Right cardiac atrium (tissue), 5 donors: ENCODE data around the gene MPO. TPM values are rescaled to one million over a fixed set of nuclear protein-coding genes. Genes with fewer than 3 reads are reported as not detected.

Experiments
- ATAC-seq, 2 donors: fragments of 200-7000 bp; cut with Tn5 transposase; one replicate each; pipeline versions ENCODE4 v1.8.0 to v1.9.1; 2020; ENCODE audit warnings: moderate library complexity in 2 of 2, mild to moderate bottlenecking in 1 of 2
- DNase-seq, 3 donors: peaks; one replicate each; pipeline ENCODE4 v3.0.0-alpha.2; 2020
- H3K27ac ChIP-seq: one replicate; pipeline ENCODE4 v1.5.1; 2013; ENCODE audit warnings: mild to moderate bottlenecking, low read length, control low read depth, moderate library complexity
- H3K27me3 ChIP-seq: one replicate; pipeline ENCODE4 v1.6.1; 2013; ENCODE audit not compliant: control insufficient read depth, insufficient read depth
- H3K4me1 ChIP-seq: one replicate; pipeline ENCODE4 v1.6.1; 2013; ENCODE audit warnings: low read length; ENCODE audit not compliant: control insufficient read depth, insufficient read depth
- H3K4me3 ChIP-seq: one replicate; pipeline ENCODE4 v1.5.1; 2013; ENCODE audit warnings: low read length, control low read depth
- H3K9me3 ChIP-seq: one replicate; pipeline ENCODE4 v1.6.1; 2013; ENCODE audit warnings: low read length; ENCODE audit not compliant: control insufficient read depth
- WGBS: extraction: QIAGEN DNeasy Blood & Tissue Kit; methylation state at CpG from one replicate; pipeline ENCODE4 v1.1.7; 2013; 5-methylcytosine and 5-hydroxymethylcytosine counted together
- intact Hi-C, 4 donors: fragments of 100-400 bp; cut with DNase I; formaldehyde crosslinking; loops; one replicate each; pipeline versions ENCODE4 v1.11.0 to v1.14.0; 2022 to 2023
- polyA plus RNA-seq: library from polyadenylated mRNA; stranded (reverse); fragments of 200-250 nt; gene quantifications from one replicate; pipeline ENCODE4 v1.2.3, GENCODE V29; 2013
- total RNA-seq, 4 donors: library from RNA; stranded (reverse); fragmentation: NEBNext Ultra II Directional; extraction: Animal tissue kit (Norgen Biotek cat#: 25700); gene quantifications; one replicate each; pipeline ENCODE4 v1.2.1, GENCODE V29; 2021
- donor health status: healthy with polysubstance abuse.
- donor health status: DM: no; HTN: yes; CAD: no.
- donor health status: DM: no; HTN: no; CAD: no.
- donor health status: DM: no; HTN: yes; CAD: no; lungs with severe emphysema.
- donor health status: DM: yes; HTN: yes; CAD: no.

Gene MPO
- total and polyA plus RNA-seq, 5 donors: 0.06 to 0.50 (median 0.11) TPM

GRCh38 chr17:58303971-58304749 is 23.4 kb upstream of the MPO start:
- H3K4me3 ChIP-seq: no peak overlapping the region
- no peaks in the 10 kb centered on the region for H3K4me1 ChIP-seq
- H3K27me3 ChIP-seq: no peaks in the 10 kb centered on the region
- intact Hi-C loops: loop anchor here in 1 of 4 donors (10.0 kb wide), 1 partner anchor 141 kb away; no protein-coding TSS in a partner anchor
- H3K9me3 ChIP-seq: no peaks in the 10 kb centered on the region
- 39% methylated on average over 10 of the region's 10 CpGs for WGBS
- no peak for DNase-seq
- no peak overlapping the region for H3K27ac ChIP-seq
- peak; percentile 37 to 63 for ATAC-seq

DNA sequence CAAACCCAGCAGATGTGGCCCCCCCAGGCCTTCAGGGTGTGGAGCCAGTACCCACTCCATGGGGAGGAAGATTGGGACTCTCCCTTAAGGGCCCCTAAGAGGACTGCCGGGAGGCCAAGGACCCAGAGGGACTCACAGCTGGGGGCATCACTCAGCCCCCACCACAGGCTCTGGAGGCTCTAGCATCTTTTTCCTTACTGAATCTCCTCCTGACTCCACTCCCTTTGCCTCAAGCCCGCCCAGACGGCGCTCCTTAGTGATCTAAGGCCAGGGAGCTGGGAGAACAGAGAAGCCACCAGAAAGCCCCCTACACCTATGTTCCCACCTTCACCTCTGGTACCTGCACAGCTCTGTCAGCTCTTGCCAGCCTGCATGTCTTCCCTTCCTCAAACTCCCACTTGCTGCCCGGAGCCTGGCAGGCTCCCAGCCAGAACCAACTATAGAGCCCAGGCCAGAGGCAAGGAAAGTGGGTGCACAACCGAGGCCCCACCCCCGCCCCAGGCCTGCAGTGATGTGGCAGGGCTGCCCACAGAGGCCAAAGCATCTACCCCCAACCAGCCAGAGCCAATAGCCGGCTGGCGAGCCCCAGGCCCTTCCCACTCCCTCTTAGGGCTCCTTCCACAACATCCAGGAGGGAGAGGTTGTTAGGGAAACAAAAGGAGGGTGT is 22.3 kb upstream of the MPO start:
- Histone ChIP-seq H3K9me3 (no peaks in the 10 kb centered on the region), H3K4me3 (no peak overlapping the region), H3K27me3 (no peaks in the 10 kb centered on the region), H3K27ac (no peak overlapping the region), H3K4me1 (no peaks in the 10 kb centered on the region)
- intact Hi-C loops: loop anchor here in 1 of 4 donors (10.0 kb wide), 1 partner anchor 142 kb away; no protein-coding TSS in a partner anchor
- no peak for ATAC-seq
- DNase-seq: no peak
- 70% methylated on average over 9 of the region's 9 CpGs for WGBS

GRCh38 chr17:58302171-58302918 is 21.6 kb upstream of the MPO start:
- Histone ChIP-seq H3K4me1 (no peaks in the 10 kb centered on the region), H3K4me3 (no peak overlapping the region), H3K27ac (no peak overlapping the region), H3K9me3 (no peaks in the 10 kb centered on the region), H3K27me3 (no peaks in the 10 kb centered on the region)
- WGBS: 86% methylated on average over 9 of the region's 9 CpGs
- DNase-seq (no peak), ATAC-seq (no peak)
- intact Hi-C loops: loop anchor here in 1 of 4 donors (10.0 kb wide), 1 partner anchor 142 kb away; no protein-coding TSS in a partner anchor

DNA sequence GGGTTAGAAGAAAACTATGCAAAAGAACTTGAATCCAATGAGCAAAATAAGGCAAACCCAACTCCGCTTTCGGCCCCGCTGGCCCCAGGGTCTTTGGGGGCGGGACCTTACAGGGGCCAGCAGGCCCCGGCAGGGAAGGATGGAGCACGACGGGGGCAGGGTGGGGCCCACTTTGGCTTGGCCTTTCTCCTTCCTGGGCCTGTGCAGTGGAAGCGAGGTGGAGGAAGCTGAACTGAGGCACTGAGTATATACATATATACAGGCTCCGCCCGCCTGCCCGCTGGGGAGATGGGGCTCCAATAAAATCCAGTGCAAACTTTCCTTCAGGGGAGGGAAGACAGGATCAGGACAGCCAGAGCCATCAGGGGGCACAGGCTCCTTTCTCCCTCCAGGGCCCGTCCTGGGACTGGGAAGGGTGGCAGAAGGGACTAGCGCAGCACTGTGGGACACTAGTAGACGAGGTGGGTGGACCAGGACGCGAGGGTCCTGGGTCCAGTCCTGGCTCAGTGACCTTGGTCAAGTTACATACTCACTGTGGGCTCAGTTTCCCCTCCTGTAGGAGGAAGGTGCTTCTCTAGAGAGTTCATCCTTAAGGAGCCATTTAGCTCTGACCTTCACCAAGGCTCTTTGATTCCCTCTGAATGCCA is 20.9 kb upstream of the MPO start:
- DNase-seq (no peak), ATAC-seq (no peak)
- Histone ChIP-seq H3K27me3 (no peaks in the 10 kb centered on the region), H3K27ac (no peak overlapping the region), H3K4me1 (no peaks in the 10 kb centered on the region), H3K4me3 (no peak overlapping the region), H3K9me3 (no peaks in the 10 kb centered on the region)
- intact Hi-C loops: loop anchor here in 1 of 4 donors (10.0 kb wide), 1 partner anchor 143 kb away; no protein-coding TSS in a partner anchor
- WGBS: 82% methylated on average over 16 of the region's 16 CpGs

- Histone ChIP-seq H3K27me3 (no peaks in the 10 kb centered on the region), H3K9me3 (no peaks in the 10 kb centered on the region), H3K4me3 (no peak overlapping the region), H3K27ac (no peak overlapping the region), H3K4me1 (no peaks in the 10 kb centered on the region)
- WGBS: 81% methylated on average over 6 of the region's 6 CpGs
- DNase-seq (no peak), ATAC-seq (no peak)
- intact Hi-C loops: loop anchor here in 1 of 4 donors (10.0 kb wide), 1 partner anchor 144 kb away; no protein-coding TSS in a partner anchor
Observed at GRCh38 chr17:58300336-58300735, 19.6 kb upstream of the MPO start.

- no peaks in the 10 kb centered on the region for H3K27me3 ChIP-seq
- no peaks in the 10 kb centered on the region for H3K9me3 ChIP-seq
- no peak overlapping the region for H3K4me3 ChIP-seq
- ATAC-seq (no peak), DNase-seq (no peak)
- intact Hi-C loops: no loop called here
- H3K4me1 ChIP-seq: no peaks in the 10 kb centered on the region
- no peak overlapping the region for H3K27ac ChIP-seq
- 92% methylated on average over 1 of the region's 1 CpG for WGBS
Observed at GRCh38 chr17:58294034-58294433, 13.3 kb upstream of the MPO start.

GRCh38 chr17:58291246-58291645 is 10.5 kb upstream of the MPO start:
- H3K9me3 ChIP-seq: no peaks in the 10 kb centered on the region
- ATAC-seq: no peak
- H3K4me1 ChIP-seq: no peaks in the 10 kb centered on the region
- H3K27ac ChIP-seq: no peak overlapping the region
- no peaks in the 10 kb centered on the region for H3K27me3 ChIP-seq
- WGBS: 78% methylated on average over 5 of the region's 5 CpGs
- no peak overlapping the region for H3K4me3 ChIP-seq
- intact Hi-C loops: no loop called here
- no peak for DNase-seq

DNA sequence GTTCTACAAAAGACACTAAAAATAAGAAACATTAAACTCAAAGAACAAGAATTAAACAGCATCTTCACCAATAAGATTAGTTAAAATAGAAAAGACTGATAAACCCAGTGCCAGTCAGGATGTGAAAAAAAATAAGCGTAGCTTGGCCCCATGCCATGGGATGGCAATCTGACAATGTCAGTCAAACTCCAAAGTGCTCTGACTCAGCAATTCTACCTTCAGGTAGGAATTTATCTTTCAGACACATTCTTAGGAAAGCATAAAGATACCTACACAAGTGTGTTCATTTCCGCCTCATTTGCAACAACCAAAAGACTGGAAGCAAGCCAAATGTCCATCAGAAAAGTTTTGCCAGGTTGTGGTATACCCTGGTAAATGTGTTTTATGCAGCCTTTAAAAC is 9.1 kb upstream of the MPO start:
- ATAC-seq (no peak), DNase-seq (no peak)
- no peak overlapping the region for H3K27ac ChIP-seq
- no peaks in the 10 kb centered on the region for H3K4me1 ChIP-seq
- H3K4me3 ChIP-seq: no peak overlapping the region
- intact Hi-C loops: no loop called here
- H3K9me3 ChIP-seq: no peaks in the 10 kb centered on the region
- WGBS: 28% methylated on average over 2 of the region's 2 CpGs
- H3K27me3 ChIP-seq: no peaks in the 10 kb centered on the region

DNA sequence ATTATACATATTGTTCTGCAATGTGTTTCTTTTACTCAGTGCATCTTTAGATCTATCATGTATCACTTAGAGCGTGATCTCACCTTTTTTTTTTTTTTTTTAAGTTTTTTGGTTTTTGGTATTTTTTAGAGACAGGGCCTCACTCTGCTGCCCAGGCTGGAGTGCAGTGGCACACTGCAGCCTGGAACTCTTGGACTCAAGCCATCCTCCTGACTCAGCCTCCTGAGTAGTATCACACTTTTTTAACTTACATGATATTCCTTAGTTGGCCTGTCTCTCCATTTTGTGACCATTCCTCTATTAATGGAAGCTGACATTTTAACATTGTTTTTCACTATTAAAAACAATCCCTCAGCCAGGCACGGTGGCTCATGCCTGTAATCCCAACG is 4.7 kb upstream of the MPO start:
- 91% methylated on average over 3 of the region's 3 CpGs for WGBS
- Histone ChIP-seq H3K27ac (no peak overlapping the region), H3K9me3 (no peaks in the 10 kb centered on the region), H3K4me1 (no peaks in the 10 kb centered on the region), H3K27me3 (no peaks in the 10 kb centered on the region), H3K4me3 (no peak overlapping the region)
- ATAC-seq (no peak), DNase-seq (no peak)
- intact Hi-C loops: no loop called here

- 37% methylated on average over 6 of the region's 6 CpGs for WGBS
- no peaks in the 10 kb centered on the region for H3K4me1 ChIP-seq
- no peaks in the 10 kb centered on the region for H3K9me3 ChIP-seq
- no peak for ATAC-seq
- H3K4me3 ChIP-seq: no peak overlapping the region
- H3K27me3 ChIP-seq: no peaks in the 10 kb centered on the region
- no peak overlapping the region for H3K27ac ChIP-seq
- DNase-seq: no peak
- intact Hi-C loops: no loop called here
Observed at GRCh38 chr17:58284613-58285421, 4.1 kb upstream of the MPO start.
